DOHH2 (cell line): ENCODE data around the gene DACT1.

ENCODE experiments used
- H3F3A ChIP-seq: fragments of 200-600 bp; sonication (generic), shearing (Covaris generic); 2 replicates; pipeline ENCODE4 v1.6.0; 2016; ENCODE audit warnings: antibody characterized with exemption, mild to moderate bottlenecking; ENCODE audit not compliant: control insufficient read depth, insufficient read depth
- H3K27ac ChIP-seq: fragments of 200-600 bp; sonication (generic); 2 replicates; pipeline ENCODE4 v1.5.1; 2014; ENCODE audit warnings: low read depth, mild to moderate bottlenecking, low read length, moderate library complexity
- H3K27me3 ChIP-seq: fragments of 200-600 bp; sonication (generic); 2 replicates; pipeline ENCODE4 v1.6.1; 2014; ENCODE audit warnings: mild to moderate bottlenecking, low read length, mixed read lengths; ENCODE audit not compliant: control insufficient read depth
- H3K36me3 ChIP-seq: fragments of 200-600 bp; sonication (generic); 2 replicates; pipeline ENCODE4 v1.6.1; 2014; ENCODE audit warnings: mild to moderate bottlenecking, low read length, moderate library complexity, mixed read lengths; ENCODE audit not compliant: control insufficient read depth
- H3K4me1 ChIP-seq: fragments of 200-600 bp; sonication (generic); 2 replicates; pipeline ENCODE4 v1.6.1; 2014; ENCODE audit warnings: mild to moderate bottlenecking, low read length, mixed read lengths; ENCODE audit not compliant: control insufficient read depth
- H3K4me2 ChIP-seq: fragments of 200-600 bp; sonication (generic); 2 replicates; pipeline ENCODE4 v1.6.0; 2014; ENCODE audit warnings: mild to moderate bottlenecking, low read length, moderate library complexity
- H3K4me3 ChIP-seq: fragments of 200-600 bp; sonication (generic); 2 replicates; pipeline ENCODE4 v1.5.1; 2014; ENCODE audit warnings: mild to moderate bottlenecking, low read length, mixed read lengths
- H3K79me2 ChIP-seq: fragments of 200-600 bp; sonication (generic); 2 replicates; pipeline ENCODE4 v1.6.1; 2014; ENCODE audit warnings: mild to moderate bottlenecking, low read length, mixed read lengths; ENCODE audit not compliant: control insufficient read depth
- H3K9me2 ChIP-seq: fragments of 200-600 bp; sonication (generic); replicated peaks from 2 replicates; pipeline ENCODE4 v1.6.1; 2014; ENCODE audit warnings: mild to moderate bottlenecking, low read length, mixed read lengths; ENCODE audit not compliant: control insufficient read depth
- H3K9me3 ChIP-seq: fragments of 200-600 bp; sonication (generic); 2 replicates; pipeline ENCODE4 v1.6.1; 2014; ENCODE audit warnings: antibody characterized with exemption, low read length, mixed read lengths; ENCODE audit not compliant: control insufficient read depth, insufficient read depth
- H4K20me1 ChIP-seq: fragments of 200-600 bp; sonication (generic); 2 replicates; pipeline ENCODE4 v1.6.0; 2014; ENCODE audit warnings: low read depth, mild to moderate bottlenecking, antibody characterized with exemption, low read length, moderate library complexity; ENCODE audit not compliant: control insufficient read depth, insufficient read depth
- EZH2phosphoT487 ChIP-seq: fragments of 200-600 bp; sonication (generic); IDR thresholded peaks from 2 replicates; pipeline ENCODE4 v1.6.1; 2017; ENCODE audit warnings: borderline replicate concordance, mild to moderate bottlenecking, antibody characterized with exemption, low read length, moderate library complexity, mixed read lengths
- TF ChIP-seq, protein P1 (sequence below): fragments of 200-600 bp; sonication (generic); IDR thresholded peaks from one replicate; pipeline ENCODE4 v1.5.1; 2014; ENCODE audit warnings: antibody characterized with exemption, mild to moderate bottlenecking, low read depth, low read length; ENCODE audit not compliant: poor library complexity, severe bottlenecking

Gene DACT1

DNA sequence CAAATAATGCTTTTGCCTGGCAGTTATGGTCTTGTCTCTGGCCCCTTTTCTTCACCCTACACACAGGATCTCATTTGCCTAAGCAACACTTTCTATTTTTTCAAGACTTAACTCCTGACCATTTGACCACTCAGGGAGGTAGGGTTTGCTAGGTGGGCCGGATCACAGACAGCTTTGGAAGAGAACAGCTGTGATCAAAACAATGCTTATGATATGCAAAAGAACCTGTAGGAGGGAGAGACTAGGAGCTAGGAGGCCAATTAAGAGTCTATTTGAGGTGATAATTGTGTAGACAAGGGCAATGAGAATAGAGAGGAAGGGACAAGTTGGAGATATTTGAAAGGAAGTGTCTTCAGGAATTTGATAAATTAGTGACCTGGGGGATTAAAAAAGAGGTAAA lies 12.3 kb upstream of the DACT1 start:
- Histone ChIP-seq H3K79me2 (no peaks in the 10 kb centered on the region), H3F3A (no peaks in the 10 kb centered on the region), H3K4me3 (no peak overlapping the region), H4K20me1 (no peaks in the 10 kb centered on the region), H3K9me3 (no peaks in the 10 kb centered on the region), H3K36me3 (no peaks in the 10 kb centered on the region), H3K27ac (no peak overlapping the region), H3K9me2 (no peaks in the 10 kb centered on the region), H3K4me1 (no peaks in the 10 kb centered on the region), H3K27me3 (peaks cover 3% of the 10 kb centered on the region), H3K4me2 (no peak overlapping the region)
- TF ChIP-seq, protein P1, sequence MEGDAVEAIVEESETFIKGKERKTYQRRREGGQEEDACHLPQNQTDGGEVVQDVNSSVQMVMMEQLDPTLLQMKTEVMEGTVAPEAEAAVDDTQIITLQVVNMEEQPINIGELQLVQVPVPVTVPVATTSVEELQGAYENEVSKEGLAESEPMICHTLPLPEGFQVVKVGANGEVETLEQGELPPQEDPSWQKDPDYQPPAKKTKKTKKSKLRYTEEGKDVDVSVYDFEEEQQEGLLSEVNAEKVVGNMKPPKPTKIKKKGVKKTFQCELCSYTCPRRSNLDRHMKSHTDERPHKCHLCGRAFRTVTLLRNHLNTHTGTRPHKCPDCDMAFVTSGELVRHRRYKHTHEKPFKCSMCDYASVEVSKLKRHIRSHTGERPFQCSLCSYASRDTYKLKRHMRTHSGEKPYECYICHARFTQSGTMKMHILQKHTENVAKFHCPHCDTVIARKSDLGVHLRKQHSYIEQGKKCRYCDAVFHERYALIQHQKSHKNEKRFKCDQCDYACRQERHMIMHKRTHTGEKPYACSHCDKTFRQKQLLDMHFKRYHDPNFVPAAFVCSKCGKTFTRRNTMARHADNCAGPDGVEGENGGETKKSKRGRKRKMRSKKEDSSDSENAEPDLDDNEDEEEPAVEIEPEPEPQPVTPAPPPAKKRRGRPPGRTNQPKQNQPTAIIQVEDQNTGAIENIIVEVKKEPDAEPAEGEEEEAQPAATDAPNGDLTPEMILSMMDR, result no peak
- TF ChIP-seq EZH2phosphoT487, result no peak

DNA sequence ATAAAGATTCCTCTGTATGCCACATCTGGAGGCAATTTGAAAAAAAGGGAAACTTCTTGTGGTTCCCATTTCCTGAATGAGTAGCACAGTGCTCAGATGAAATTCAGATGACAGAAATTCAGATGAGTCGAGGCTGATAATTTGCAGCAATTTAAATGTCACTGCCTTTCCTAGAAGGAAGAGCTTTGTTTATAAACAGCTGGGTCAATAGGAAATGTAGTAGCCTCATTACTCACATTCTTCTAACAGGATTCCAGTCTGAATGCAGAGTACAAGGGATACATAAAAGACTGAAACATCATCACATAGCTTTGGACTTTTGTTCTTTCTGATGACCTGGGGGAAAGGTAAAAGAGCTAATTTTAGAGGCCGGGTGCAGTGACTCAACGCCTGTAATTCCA lies 11.3 kb upstream of the DACT1 start:
- Histone ChIP-seq H3K79me2 (no peaks in the 10 kb centered on the region), H3K4me2 (no peak overlapping the region), H3K9me3 (no peaks in the 10 kb centered on the region), H3K27ac (no peak overlapping the region), H4K20me1 (no peaks in the 10 kb centered on the region), H3K9me2 (no peaks in the 10 kb centered on the region), H3F3A (no peaks in the 10 kb centered on the region), H3K36me3 (no peaks in the 10 kb centered on the region), H3K27me3 (peaks cover 3% of the 10 kb centered on the region; the same call in 1 of the 2 replicates), H3K4me3 (no peak overlapping the region), H3K4me1 (no peaks in the 10 kb centered on the region)
- TF ChIP-seq EZH2phosphoT487, result no peak
- TF ChIP-seq, protein P1, result no peak

DNA sequence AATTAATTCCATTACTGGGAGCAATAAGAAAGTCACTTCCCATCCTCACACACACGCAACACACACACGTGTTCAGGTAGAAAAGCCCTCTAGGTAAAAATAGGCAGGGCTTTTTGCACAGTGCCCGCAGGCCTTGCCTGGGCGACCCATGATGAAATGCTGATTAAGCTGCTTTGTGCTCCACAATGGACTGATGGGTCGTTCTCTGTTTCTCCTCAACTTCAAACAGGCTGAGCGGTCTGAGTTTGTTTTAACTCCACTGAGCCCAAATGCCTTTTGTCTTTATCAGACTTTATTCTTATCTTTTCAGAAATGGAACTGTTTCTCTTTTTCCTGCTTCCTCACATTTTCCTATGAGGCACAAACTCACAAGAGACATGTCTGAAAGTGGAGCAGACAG lies 9.4 kb upstream of the DACT1 start:
- H3K9me3 ChIP-seq, result no peaks in the 10 kb centered on the region
- no peak overlapping the region for H3K27ac ChIP-seq
- no peaks in the 10 kb centered on the region for H3K36me3 ChIP-seq
- H3K4me2 ChIP-seq, result no peak overlapping the region
- H4K20me1 ChIP-seq, result no peaks in the 10 kb centered on the region
- H3K4me3 ChIP-seq, result no peak overlapping the region
- no peak for TF ChIP-seq EZH2phosphoT487
- TF ChIP-seq, protein P1, result no peak
- no peaks in the 10 kb centered on the region for H3K79me2 ChIP-seq
- no peaks in the 10 kb centered on the region for H3F3A ChIP-seq
- no peaks in the 10 kb centered on the region for H3K4me1 ChIP-seq
- H3K9me2 ChIP-seq, result no peaks in the 10 kb centered on the region
- H3K27me3 ChIP-seq, result peaks cover 6% of the 10 kb centered on the region; the same call in 1 of the 2 replicates

DNA sequence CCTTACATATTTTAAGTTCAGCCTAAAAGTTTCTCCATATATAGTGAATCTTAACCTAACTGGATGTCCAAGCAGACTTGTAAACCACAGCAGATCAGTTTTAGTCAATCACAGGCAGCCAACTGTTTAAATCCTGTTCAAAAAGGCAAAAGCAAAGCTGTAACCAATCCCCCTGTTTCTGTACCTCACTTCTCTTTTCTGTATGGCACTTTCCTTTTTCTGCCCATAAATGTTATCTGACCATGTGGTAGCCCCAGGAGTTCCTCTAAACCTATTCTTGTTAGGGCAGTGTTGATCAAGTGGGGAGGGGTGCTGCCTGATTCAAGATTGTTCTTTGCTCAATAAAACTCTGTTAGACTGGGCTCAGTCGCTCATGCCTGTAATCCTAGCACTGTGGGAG lies 8.5 kb upstream of the DACT1 start:
- TF ChIP-seq EZH2phosphoT487, result no peak
- TF ChIP-seq, protein P1, result no peak
- no peak overlapping the region for H3K4me2 ChIP-seq
- no peak overlapping the region for H3K27ac ChIP-seq
- H3K27me3 ChIP-seq, result peaks cover 6% of the 10 kb centered on the region; the same call in 1 of the 2 replicates
- H3K36me3 ChIP-seq, result no peaks in the 10 kb centered on the region
- H3K4me1 ChIP-seq, result no peaks in the 10 kb centered on the region
- no peaks in the 10 kb centered on the region for H3K79me2 ChIP-seq
- H4K20me1 ChIP-seq, result no peaks in the 10 kb centered on the region
- no peak overlapping the region for H3K4me3 ChIP-seq
- H3K9me3 ChIP-seq, result no peaks in the 10 kb centered on the region
- no peaks in the 10 kb centered on the region for H3F3A ChIP-seq
- no peaks in the 10 kb centered on the region for H3K9me2 ChIP-seq
